ENCODE measurements around the gene CAPN2.
A peak's percentile ranks its signal among the peaks of the same experiment; 100 is the strongest.

CAPN2 gene

GRCh38 chr1:223712194-223712849 lies at the start of gene CAPN2:
Gene CAPN2 (plus strand): TSS chr1:223712539. CDS start chr1:223712641, 102 bp downstream.
- peak; percentile 93 for DNase-seq

- peak; percentile 83 for DNase-seq
Observed at GRCh38 chr1:223662943-223663342, 49.4 kb upstream of the CAPN2 start.

- DNase-seq: peak; percentile 29
Observed at GRCh38 chr1:223664106-223664505, 48.2 kb upstream of the CAPN2 start.

GRCh38 chr1:223665592-223666312 lies 46.6 kb upstream of the CAPN2 start, which contains the start of gene CAPN8:
Gene CAPN8 (minus strand): TSS chr1:223665701. CDS start chr1:223665646, 55 bp downstream.
- peak; percentile 95 for DNase-seq

GRCh38 chr1:223667484-223668182 lies 44.7 kb upstream of the CAPN2 start:
- DNase-seq: peak; percentile 85

- DNase-seq: no peak
Observed at GRCh38 chr1:223669003-223669795, 43.1 kb upstream of the CAPN2 start.

- DNase-seq: peak; percentile 83
Observed at GRCh38 chr1:223670458-223671159, 41.7 kb upstream of the CAPN2 start.

GRCh38 chr1:223674119-223674890 lies 38.0 kb upstream of the CAPN2 start:
- DNase-seq: no peak

GRCh38 chr1:223678841-223679240 lies 33.5 kb upstream of the CAPN2 start:
- no peak for DNase-seq

- DNase-seq: no peak
Observed at GRCh38 chr1:223680188-223680587, 32.2 kb upstream of the CAPN2 start.

GRCh38 chr1:223682502-223682901 lies 29.8 kb upstream of the CAPN2 start:
- DNase-seq: no peak

- peak; percentile 81 for DNase-seq
Observed at GRCh38 chr1:223683586-223684487, 28.5 kb upstream of the CAPN2 start.

- no peak for DNase-seq
Observed at GRCh38 chr1:223684488-223684792, 27.9 kb upstream of the CAPN2 start.

- no peak for DNase-seq
Observed at GRCh38 chr1:223691121-223691520, 21.2 kb upstream of the CAPN2 start.

GRCh38 chr1:223695014-223695548 lies 17.3 kb upstream of the CAPN2 start:
- no peak for DNase-seq

- DNase-seq: no peak
Observed at GRCh38 chr1:223695941-223696340, 16.4 kb upstream of the CAPN2 start.

- DNase-seq: no peak
Observed at GRCh38 chr1:223700388-223700918, 11.9 kb upstream of the CAPN2 start.

- DNase-seq: peak; percentile 54
Observed at GRCh38 chr1:223700942-223701637, 11.2 kb upstream of the CAPN2 start.

All from DMS53 (cell line).